Measurements from ENCODE around the gene MAP3K20. TPM values are rescaled to one million over a fixed set of nuclear protein-coding genes. Genes with fewer than 3 reads are reported as not detected.
A peak's percentile ranks its signal among the peaks of the same experiment; 100 is the strongest.

MAP3K20 gene
- polyA plus RNA-seq, 1 experiment: 74.6 TPM

- Histone ChIP-seq H3K9me3 (ENCODE audit: control insufficient read depth, insufficient read depth, low read length) (no peaks in the 10 kb centered on the region), H3K27me3 (ENCODE audit: control insufficient read depth, insufficient read depth, low read length) (no peaks in the 10 kb centered on the region), H3K4me3 (ENCODE audit: low read depth, low read length) (no peak overlapping the region), H3K27ac (ENCODE audit: low read depth, low read length) (no peak overlapping the region)
- ChIA-PET CTCF (interaction anchor here (1.5 to 4.9 kb wide), 3 partner anchors 189 to 410 kb away, joined by 4 to 93 read pairs (median 10); no protein-coding TSS in a partner anchor), POLR2A (interaction anchor here (1.3 to 1.4 kb wide), 3 partner anchors 65 to 188 kb away, joined by 3 read pairs; no protein-coding TSS in a partner anchor)
- DNase-seq (ENCODE audit: low read depth, low spot score): no peak
- 0 out of 2 replicates have a peak, but pooled peaks have one; percentile 8 for TF ChIP-seq CTCF (IDR thresholded peaks at IDR 0.05; ENCODE audit: low read depth, low read length)
Observed at GRCh38 chr2:173216668-173217067, 141.0 kb downstream of the MAP3K20 start.

GRCh38 chr2:173217116-173217840 lies 141.6 kb downstream of the MAP3K20 start:
- POLR2A ChIA-PET: interaction anchor here (1.3 to 1.4 kb wide), 3 partner anchors 65 to 189 kb away, joined by 3 read pairs; no protein-coding TSS in a partner anchor
- Histone ChIP-seq H3K27me3 (ENCODE audit: control insufficient read depth, insufficient read depth, low read length) (no peaks in the 10 kb centered on the region), H3K27ac (ENCODE audit: low read depth, low read length) (no peak overlapping the region), H3K9me3 (ENCODE audit: control insufficient read depth, insufficient read depth, low read length) (no peaks in the 10 kb centered on the region), H3K4me3 (ENCODE audit: low read depth, low read length) (no peak overlapping the region)
- TF ChIP-seq CTCF (IDR thresholded peaks at IDR 0.05; ENCODE audit: low read depth, low read length): no peak
- CTCF ChIA-PET: interaction anchor here (0.9 to 4.9 kb wide), 6 partner anchors 143 to 1124 kb away, joined by 3 to 93 read pairs (median 5); no protein-coding TSS in a partner anchor
- DNase-seq (ENCODE audit: low read depth, low spot score): no peak

- ChIA-PET POLR2A (no interaction called here), CTCF (interaction anchor here (0.6 to 4.9 kb wide), 11 partner anchors 8 to 1123 kb away, joined by 3 to 93 read pairs (median 4); no protein-coding TSS in a partner anchor)
- no peak overlapping the region for H3K27ac ChIP-seq (ENCODE audit: low read depth, low read length)
- no peak for DNase-seq (ENCODE audit: low read depth, low spot score)
- H3K4me3 ChIP-seq (ENCODE audit: low read depth, low read length): no peak overlapping the region
- H3K9me3 ChIP-seq (ENCODE audit: control insufficient read depth, insufficient read depth, low read length): no peaks in the 10 kb centered on the region
- TF ChIP-seq CTCF (IDR thresholded peaks at IDR 0.05; ENCODE audit: low read depth, low read length): no peak
- H3K27me3 ChIP-seq (ENCODE audit: control insufficient read depth, insufficient read depth, low read length): no peaks in the 10 kb centered on the region
Observed at GRCh38 chr2:173218326-173219056, 142.8 kb downstream of the MAP3K20 start.

GRCh38 chr2:173221132-173221695 lies 145.6 kb downstream of the MAP3K20 start:
- Histone ChIP-seq H3K27me3 (ENCODE audit: control insufficient read depth, insufficient read depth, low read length) (no peaks in the 10 kb centered on the region), H3K27ac (ENCODE audit: low read depth, low read length) (no peak overlapping the region), H3K4me3 (ENCODE audit: low read depth, low read length) (no peak overlapping the region), H3K9me3 (ENCODE audit: control insufficient read depth, insufficient read depth, low read length) (no peaks in the 10 kb centered on the region)
- CTCF ChIA-PET: interaction anchor here (1.5 kb wide), 1 partner anchor 193 kb away, joined by 4 read pairs; no protein-coding TSS in a partner anchor
- TF ChIP-seq CTCF (IDR thresholded peaks at IDR 0.05; ENCODE audit: low read depth, low read length): no peak
- DNase-seq (ENCODE audit: low read depth, low spot score): no peak
- POLR2A ChIA-PET: no interaction called here

Data from AG04450 (cell line).